Hindlimb muscle (tissue), 1 donor: ENCODE measurements around the gene FHOD1. TPM values are rescaled to one million over a fixed set of nuclear protein-coding genes. Genes with fewer than 3 reads are reported as not detected.

Experiments used
- DNase-seq: peaks from one replicate; pipeline ENCODE4 v3.0.0-alpha.2; 2013
- polyA plus RNA-seq: library from polyadenylated mRNA; unstranded; fragments of 120-200 nt; gene quantifications from one replicate; pipeline ENCODE4 v1.2.1, GENCODE V29; 2013; ENCODE audit not compliant: insufficient read length

The FHOD1 gene
- polyA plus RNA-seq, 1 donor: 20.1 TPM

- no peak for DNase-seq
Observed at GRCh38 chr16:67277294-67277998, 30.2 kb upstream of the FHOD1 start.

GRCh38 chr16:67275321-67275720 is 28.0 kb upstream of the FHOD1 start:
- no peak for DNase-seq

- DNase-seq: no peak
Observed at GRCh38 chr16:67271446-67271845, 24.2 kb upstream of the FHOD1 start.

GRCh38 chr16:67270931-67271338 is 23.7 kb upstream of the FHOD1 start:
- no peak for DNase-seq

- DNase-seq: no peak
Observed at GRCh38 chr16:67269766-67270165, 22.5 kb upstream of the FHOD1 start.

- DNase-seq: no peak
Observed at GRCh38 chr16:67268136-67268579, 20.9 kb upstream of the FHOD1 start.

GRCh38 chr16:67265834-67266233 is 18.6 kb upstream of the FHOD1 start:
- DNase-seq: no peak

GRCh38 chr16:67264866-67265265 is 17.6 kb upstream of the FHOD1 start:
- no peak for DNase-seq

GRCh38 chr16:67264277-67264676 is 17.0 kb upstream of the FHOD1 start:
- no peak for DNase-seq

GRCh38 chr16:67263201-67263600 is 15.9 kb upstream of the FHOD1 start:
- no peak for DNase-seq

GRCh38 chr16:67260426-67261063 is 13.3 kb upstream of the FHOD1 start:
- no peak for DNase-seq

- DNase-seq: no peak
Observed at GRCh38 chr16:67259705-67260104, 12.4 kb upstream of the FHOD1 start.

- DNase-seq: no peak
Observed at GRCh38 chr16:67258161-67258835, 11.0 kb upstream of the FHOD1 start.

- DNase-seq: no peak
Observed at GRCh38 chr16:67257486-67258160, 10.3 kb upstream of the FHOD1 start.

- DNase-seq: no peak
Observed at GRCh38 chr16:67256701-67257230, 9.5 kb upstream of the FHOD1 start.

GRCh38 chr16:67255553-67256221 is 8.4 kb upstream of the FHOD1 start:
- DNase-seq: no peak

- no peak for DNase-seq
Observed at GRCh38 chr16:67254801-67255552, 7.7 kb upstream of the FHOD1 start.

GRCh38 chr16:67252609-67253497 is 5.6 kb upstream of the FHOD1 start:
- DNase-seq: no peak

- no peak for DNase-seq
Observed at GRCh38 chr16:67250045-67250327, 2.7 kb upstream of the FHOD1 start.

GRCh38 chr16:67249178-67250044 is 2.1 kb upstream of the FHOD1 start:
- DNase-seq: no peak
